HFF-Myc (cell line): ENCODE results near the gene MAGI1.

ENCODE experiments used
- DNase-seq: peaks from one replicate; pipeline ENCODE4 v3.0.0-alpha.2; 2011; ENCODE audit warnings: low read depth; ENCODE audit errors: extremely low read depth
- H3K4me3 ChIP-seq: replicated peaks from 2 replicates; pipeline ENCODE4 v1.5.1; 2011; ENCODE audit warnings: low read depth, mild to moderate bottlenecking, control low read depth, low read length
- TF ChIP-seq, protein P1 (sequence below): IDR thresholded peaks from 2 replicates; pipeline ENCODE4 v1.5.1; 2012; ENCODE audit warnings: mild to moderate bottlenecking, low read depth, low read length, control low read depth; ENCODE audit errors: missing control alignments

MAGI1 gene

DNA sequence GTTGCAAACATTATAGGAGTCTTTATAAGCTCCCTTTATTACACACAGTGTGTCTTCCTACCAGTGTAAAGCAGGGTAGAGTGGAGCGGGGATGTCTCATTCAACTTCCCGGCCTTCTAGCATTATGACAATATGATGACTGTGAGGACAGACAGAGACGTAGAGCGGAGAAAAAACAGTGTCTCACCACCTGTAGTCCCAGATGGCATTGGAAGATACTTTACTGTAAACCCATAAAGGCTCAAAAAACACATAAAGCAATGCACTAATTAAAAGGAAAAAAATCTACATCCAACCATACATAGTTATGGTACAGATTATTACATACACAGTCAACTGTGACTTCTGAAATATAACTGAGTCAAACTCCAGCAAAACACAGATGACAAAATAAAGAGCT, 383.7 kb downstream of the MAGI1 start:
- no peak for DNase-seq
- TF ChIP-seq, protein P1, sequence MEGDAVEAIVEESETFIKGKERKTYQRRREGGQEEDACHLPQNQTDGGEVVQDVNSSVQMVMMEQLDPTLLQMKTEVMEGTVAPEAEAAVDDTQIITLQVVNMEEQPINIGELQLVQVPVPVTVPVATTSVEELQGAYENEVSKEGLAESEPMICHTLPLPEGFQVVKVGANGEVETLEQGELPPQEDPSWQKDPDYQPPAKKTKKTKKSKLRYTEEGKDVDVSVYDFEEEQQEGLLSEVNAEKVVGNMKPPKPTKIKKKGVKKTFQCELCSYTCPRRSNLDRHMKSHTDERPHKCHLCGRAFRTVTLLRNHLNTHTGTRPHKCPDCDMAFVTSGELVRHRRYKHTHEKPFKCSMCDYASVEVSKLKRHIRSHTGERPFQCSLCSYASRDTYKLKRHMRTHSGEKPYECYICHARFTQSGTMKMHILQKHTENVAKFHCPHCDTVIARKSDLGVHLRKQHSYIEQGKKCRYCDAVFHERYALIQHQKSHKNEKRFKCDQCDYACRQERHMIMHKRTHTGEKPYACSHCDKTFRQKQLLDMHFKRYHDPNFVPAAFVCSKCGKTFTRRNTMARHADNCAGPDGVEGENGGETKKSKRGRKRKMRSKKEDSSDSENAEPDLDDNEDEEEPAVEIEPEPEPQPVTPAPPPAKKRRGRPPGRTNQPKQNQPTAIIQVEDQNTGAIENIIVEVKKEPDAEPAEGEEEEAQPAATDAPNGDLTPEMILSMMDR = no peak
- no peak overlapping the region for H3K4me3 ChIP-seq

DNA sequence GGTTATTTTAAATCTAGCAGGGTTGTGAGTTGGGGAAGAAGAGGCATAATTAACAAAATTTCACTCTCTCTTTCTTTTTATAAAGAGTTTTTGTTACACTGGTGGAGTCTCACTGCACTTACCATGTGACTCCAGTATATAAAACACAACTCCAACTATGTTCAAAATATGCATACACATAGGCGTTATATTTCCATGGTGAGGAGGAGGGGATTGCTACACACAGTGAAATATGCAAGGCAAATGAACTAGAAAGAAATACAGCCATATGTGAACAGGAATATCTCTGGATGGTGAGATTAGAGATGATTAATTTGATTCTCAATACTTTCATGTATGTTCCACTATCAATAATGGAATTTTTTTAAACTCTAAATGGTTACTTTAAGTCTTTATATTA, 385.0 kb downstream of the MAGI1 start:
- no peak overlapping the region for H3K4me3 ChIP-seq
- TF ChIP-seq, protein P1 = no peak
- no peak for DNase-seq

DNA sequence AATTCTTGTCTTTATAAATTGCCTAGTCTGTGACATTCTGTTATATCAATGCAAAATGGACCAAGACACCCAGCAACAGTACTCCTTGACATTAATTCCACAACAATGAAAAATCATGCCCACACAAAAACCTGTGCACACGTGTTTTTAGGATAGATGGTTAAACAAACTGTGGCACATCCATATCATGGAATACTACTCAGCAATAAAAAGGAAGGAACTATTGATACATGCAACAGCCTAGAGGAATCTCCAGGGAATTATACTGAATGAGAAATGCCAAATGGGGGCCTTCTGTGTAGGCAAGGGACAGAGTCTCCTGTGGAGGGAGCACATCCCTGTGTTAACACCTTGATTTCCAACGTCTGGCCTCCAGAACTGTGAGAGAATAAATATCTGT, 388.5 kb downstream of the MAGI1 start:
- DNase-seq = no peak
- TF ChIP-seq, protein P1 = no peak
- no peak overlapping the region for H3K4me3 ChIP-seq

DNA sequence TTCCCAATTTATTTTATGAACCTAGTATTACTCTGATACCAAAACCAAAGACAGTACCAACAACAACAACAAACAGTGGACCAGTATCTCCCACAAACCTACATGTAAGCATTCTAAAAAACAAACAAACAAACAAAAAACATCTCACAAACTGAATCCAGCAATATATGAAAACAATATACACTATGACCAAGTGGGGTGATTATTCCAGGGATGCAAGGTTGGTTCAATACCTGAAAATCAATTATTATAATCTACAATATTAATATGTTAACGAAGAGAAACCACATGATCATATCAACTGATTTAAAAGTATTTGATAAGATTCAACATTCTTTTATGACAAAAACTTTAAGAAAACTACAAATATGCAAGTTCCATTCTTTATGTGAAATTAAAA, 391.3 kb downstream of the MAGI1 start:
- no peak overlapping the region for H3K4me3 ChIP-seq
- no peak for DNase-seq
- TF ChIP-seq, protein P1 = no peak

DNA sequence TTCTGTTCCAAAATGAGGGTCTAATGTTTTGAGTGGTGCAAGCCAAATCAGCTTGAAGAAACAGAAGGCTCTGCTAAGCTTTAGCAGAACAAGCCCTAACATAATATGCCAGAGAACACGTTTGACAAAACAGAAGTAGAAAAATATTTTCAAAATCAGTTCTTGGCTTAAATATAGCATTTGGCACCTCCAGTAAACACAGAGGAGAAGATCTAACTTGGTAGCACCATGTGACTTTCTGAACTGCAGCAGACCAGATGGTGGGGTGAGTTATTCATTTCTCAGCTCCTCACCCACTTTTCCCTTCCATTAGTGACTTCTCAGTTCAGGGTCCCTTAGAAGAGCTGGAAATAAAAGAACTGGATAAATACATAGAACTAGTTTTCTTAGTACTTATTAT, 395.8 kb downstream of the MAGI1 start:
- no peak for DNase-seq
- H3K4me3 ChIP-seq = no peak overlapping the region

DNA sequence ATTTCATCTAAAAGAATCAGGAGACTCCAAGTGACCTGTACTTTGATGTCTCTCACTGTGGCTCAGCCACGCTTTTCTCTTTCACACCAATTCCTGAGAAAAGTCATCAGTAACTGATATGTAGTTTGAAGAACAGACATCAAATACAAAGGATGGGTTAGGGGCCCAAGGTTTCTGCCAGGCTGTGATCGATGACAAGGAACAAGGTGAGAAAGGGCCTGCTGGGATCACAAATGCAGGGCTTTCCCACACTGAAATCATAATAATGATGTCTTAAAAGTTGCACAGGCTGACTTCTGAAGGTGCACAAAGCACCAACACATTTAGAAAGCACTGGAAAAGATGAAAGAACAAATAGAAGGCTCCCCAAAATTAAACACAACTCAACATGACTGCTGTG, 396.9 kb downstream of the MAGI1 start:
- no peak for DNase-seq
- TF ChIP-seq, protein P1 = no peak
- no peak overlapping the region for H3K4me3 ChIP-seq

More for the DNA sequence above, 395.8 kb downstream of the MAGI1 start:
- TF ChIP-seq, protein P1 = no peak

DNA sequence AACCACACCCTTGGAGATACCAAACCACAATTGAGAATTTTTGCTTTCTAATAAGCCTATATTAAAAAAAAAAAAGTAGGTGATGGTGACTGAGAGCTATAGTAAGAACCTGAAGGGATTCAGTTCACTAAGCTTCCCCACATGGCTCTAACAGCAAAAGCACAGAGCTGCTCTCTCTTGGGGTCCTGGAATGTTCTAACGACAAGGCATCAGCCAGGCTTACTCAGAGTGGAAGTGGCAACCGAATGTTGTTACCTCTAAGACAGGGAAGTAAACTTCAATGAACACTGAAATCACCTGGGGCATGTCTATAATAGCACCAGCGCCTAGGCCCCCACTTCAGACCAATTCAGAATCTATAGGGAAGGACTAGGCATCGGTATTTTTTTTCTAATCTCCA, 397.7 kb downstream of the MAGI1 start:
- TF ChIP-seq, protein P1 = no peak
- DNase-seq = no peak
- H3K4me3 ChIP-seq = no peak overlapping the region
